ENCODE results near the gene FAM13A.
"Not testable (repeated sequence)": the region's sequence is repeated elsewhere in the genome, so short reads cannot be mapped to it uniquely, and the experiment has no call there.

FAM13A gene

GRCh38 chr4:88952081-88952480 is 104.9 kb downstream of the FAM13A start:
- H3K4me1 Mint-ChIP-seq (ENCODE audit: low read depth): peaks cover 31% of the 10 kb centered on the region
- no peak overlapping the region for H3K27ac Mint-ChIP-seq
- H3K36me3 Mint-ChIP-seq (ENCODE audit: low read depth): no peaks in the 10 kb centered on the region
- H3K9me3 Mint-ChIP-seq: no peaks in the 10 kb centered on the region
- intact Hi-C loops (cut with micrococcal nuclease): loop anchor here (10.0 kb wide), 2 partner anchors 97 to 127 kb away; no protein-coding TSS in a partner anchor
- H3K4me3 Mint-ChIP-seq: no peak overlapping the region
- H3K27me3 Mint-ChIP-seq: no peaks in the 10 kb centered on the region

GRCh38 chr4:88949605-88950004 is 107.4 kb downstream of the FAM13A start:
- no peak overlapping the region for H3K27ac Mint-ChIP-seq
- intact Hi-C loops (cut with micrococcal nuclease): loop anchor here (10.0 kb wide), 2 partner anchors 95 to 125 kb away; no protein-coding TSS in a partner anchor
- no peaks in the 10 kb centered on the region for H3K27me3 Mint-ChIP-seq

GRCh38 chr4:88940506-88940905 is 116.5 kb downstream of the FAM13A start:
- intact Hi-C loops (cut with micrococcal nuclease): no loop called here
- Mint-ChIP-seq H3K27ac (no peak overlapping the region), H3K27me3 (no peaks in the 10 kb centered on the region), H3K9me3 (no peaks in the 10 kb centered on the region), H3K4me1 (ENCODE audit: low read depth) (peaks cover 4% of the 10 kb centered on the region), H3K36me3 (ENCODE audit: low read depth) (no peaks in the 10 kb centered on the region), H3K4me3 (no peak overlapping the region)

More at GRCh38 chr4:88949605-88950004, 107.4 kb downstream of the FAM13A start:
- Mint-ChIP-seq H3K9me3 (no peaks in the 10 kb centered on the region), H3K4me3 (no peak overlapping the region), H3K4me1 (ENCODE audit: low read depth) (peaks cover 21% of the 10 kb centered on the region), H3K36me3 (ENCODE audit: low read depth) (no peaks in the 10 kb centered on the region)

- Mint-ChIP-seq H3K27me3 (no peaks in the 10 kb centered on the region), H3K27ac (no peak overlapping the region), H3K4me3 (no peak overlapping the region), H3K4me1 (ENCODE audit: low read depth) (peaks cover 4% of the 10 kb centered on the region), H3K9me3 (no peaks in the 10 kb centered on the region), H3K36me3 (ENCODE audit: low read depth) (no peaks in the 10 kb centered on the region)
- intact Hi-C loops (cut with micrococcal nuclease): no loop called here
These were observed 117.3 kb downstream of the FAM13A start for GRCh38 chr4:88939697-88940096.

- Mint-ChIP-seq H3K36me3 (ENCODE audit: low read depth) (no peaks in the 10 kb centered on the region), H3K9me3 (no peaks in the 10 kb centered on the region), H3K4me1 (ENCODE audit: low read depth) (peaks cover 13% of the 10 kb centered on the region), H3K27ac (no peak overlapping the region), H3K4me3 (no peak overlapping the region), H3K27me3 (no peaks in the 10 kb centered on the region)
- intact Hi-C loops (cut with micrococcal nuclease): no loop called here
These were observed 118.8 kb downstream of the FAM13A start for GRCh38 chr4:88938138-88938537.

- Mint-ChIP-seq H3K27ac (no peak overlapping the region), H3K27me3 (no peaks in the 10 kb centered on the region), H3K4me3 (no peak overlapping the region), H3K9me3 (no peaks in the 10 kb centered on the region), H3K36me3 (ENCODE audit: low read depth) (no peaks in the 10 kb centered on the region), H3K4me1 (ENCODE audit: low read depth) (peaks cover 14% of the 10 kb centered on the region)
- intact Hi-C loops (cut with micrococcal nuclease): no loop called here
These were observed 119.9 kb downstream of the FAM13A start for GRCh38 chr4:88937081-88937480.

GRCh38 chr4:88933414-88934160 is 123.4 kb downstream of the FAM13A start:
- no peak overlapping the region for H3K27ac Mint-ChIP-seq
- intact Hi-C loops (cut with micrococcal nuclease): no loop called here

GRCh38 chr4:88928852-88929251 is 128.1 kb downstream of the FAM13A start:
- intact Hi-C loops (cut with micrococcal nuclease): no loop called here
- H3K4me1 Mint-ChIP-seq (ENCODE audit: low read depth): peaks cover 13% of the 10 kb centered on the region
- no peaks in the 10 kb centered on the region for H3K27me3 Mint-ChIP-seq
- no peaks in the 10 kb centered on the region for H3K36me3 Mint-ChIP-seq (ENCODE audit: low read depth)
- H3K27ac Mint-ChIP-seq: no peak overlapping the region
- peaks cover 14% of the 10 kb centered on the region for H3K9me3 Mint-ChIP-seq
- no peak overlapping the region for H3K4me3 Mint-ChIP-seq

More at GRCh38 chr4:88933414-88934160, 123.4 kb downstream of the FAM13A start:
- H3K4me1 Mint-ChIP-seq (ENCODE audit: low read depth): peaks cover 19% of the 10 kb centered on the region
- H3K9me3 Mint-ChIP-seq: peaks cover 9% of the 10 kb centered on the region
- no peaks in the 10 kb centered on the region for H3K27me3 Mint-ChIP-seq
- no peak overlapping the region for H3K4me3 Mint-ChIP-seq
- no peaks in the 10 kb centered on the region for H3K36me3 Mint-ChIP-seq (ENCODE audit: low read depth)

GRCh38 chr4:88927420-88927819 is 129.6 kb downstream of the FAM13A start:
- H3K36me3 Mint-ChIP-seq (ENCODE audit: low read depth): no peaks in the 10 kb centered on the region
- no peaks in the 10 kb centered on the region for H3K27me3 Mint-ChIP-seq
- H3K4me3 Mint-ChIP-seq: no peak overlapping the region
- intact Hi-C loops (cut with micrococcal nuclease): no loop called here
- H3K4me1 Mint-ChIP-seq (ENCODE audit: low read depth): peaks cover 5% of the 10 kb centered on the region
- H3K27ac Mint-ChIP-seq: no peak overlapping the region
- peaks cover 14% of the 10 kb centered on the region for H3K9me3 Mint-ChIP-seq

GRCh38 chr4:88919056-88919455 is 137.9 kb downstream of the FAM13A start:
- H3K4me3 Mint-ChIP-seq: no peak overlapping the region
- H3K4me1 Mint-ChIP-seq (ENCODE audit: low read depth): no peaks in the 10 kb centered on the region
- no peaks in the 10 kb centered on the region for H3K36me3 Mint-ChIP-seq (ENCODE audit: low read depth)
- H3K27ac Mint-ChIP-seq: no peak overlapping the region
- no peaks in the 10 kb centered on the region for H3K27me3 Mint-ChIP-seq
- peaks cover 7% of the 10 kb centered on the region for H3K9me3 Mint-ChIP-seq
- intact Hi-C loops (cut with micrococcal nuclease): no loop called here

GRCh38 chr4:88913181-88913580 is 143.8 kb downstream of the FAM13A start:
- H3K36me3 Mint-ChIP-seq (ENCODE audit: low read depth); H3K4me3 Mint-ChIP-seq; H3K27me3 Mint-ChIP-seq; H3K27ac Mint-ChIP-seq; H3K9me3 Mint-ChIP-seq; intact Hi-C loops (cut with micrococcal nuclease); H3K4me1 Mint-ChIP-seq (ENCODE audit: low read depth): not testable (repeated sequence)

GRCh38 chr4:88911246-88912212 is 145.5 kb downstream of the FAM13A start:
- Mint-ChIP-seq H3K27me3 (no peaks in the 10 kb centered on the region), H3K4me1 (ENCODE audit: low read depth) (peaks cover 9% of the 10 kb centered on the region), H3K36me3 (ENCODE audit: low read depth) (no peaks in the 10 kb centered on the region), H3K27ac (no peak overlapping the region), H3K4me3 (no peak overlapping the region), H3K9me3 (no peaks in the 10 kb centered on the region)
- intact Hi-C loops (cut with micrococcal nuclease): no loop called here

- Mint-ChIP-seq H3K4me3 (no peak overlapping the region), H3K4me1 (ENCODE audit: low read depth) (peaks cover 9% of the 10 kb centered on the region), H3K27me3 (no peaks in the 10 kb centered on the region), H3K9me3 (no peaks in the 10 kb centered on the region), H3K36me3 (ENCODE audit: low read depth) (no peaks in the 10 kb centered on the region), H3K27ac (no peak overlapping the region)
- intact Hi-C loops (cut with micrococcal nuclease): no loop called here
These were observed 146.9 kb downstream of the FAM13A start for GRCh38 chr4:88910101-88910500.

GRCh38 chr4:88908521-88908920 is 148.5 kb downstream of the FAM13A start:
- no peaks in the 10 kb centered on the region for H3K9me3 Mint-ChIP-seq
- H3K27me3 Mint-ChIP-seq: no peaks in the 10 kb centered on the region
- no peak overlapping the region for H3K4me3 Mint-ChIP-seq
- H3K27ac Mint-ChIP-seq: no peak overlapping the region
- H3K4me1 Mint-ChIP-seq (ENCODE audit: low read depth): peaks cover 9% of the 10 kb centered on the region
- intact Hi-C loops (cut with micrococcal nuclease): no loop called here
- H3K36me3 Mint-ChIP-seq (ENCODE audit: low read depth): no peaks in the 10 kb centered on the region

Measured in dendritic cell treated with granulocyte-macrophage colony-stimulating factor and Interleukin-4, amounts not matched to agents 40 ng/mL and 50 ng/mL, for 4 days (primary cell).